HG03342 (cell line): ENCODE data around the gene CTF1.
A peak's percentile ranks its signal among the peaks of the same experiment; 100 is the strongest.
"Not testable (repeated sequence)": the region's sequence is repeated elsewhere in the genome, so short reads cannot be mapped to it uniquely, and the experiment has no call there.

ENCODE experiments used
- ATAC-seq: cut with Tn5 transposase; IDR thresholded peaks from one replicate; pipeline ENCODE4 v1.9.1; 2021; ENCODE audit warnings: mild to moderate bottlenecking, moderate library complexity; ENCODE audit not compliant: unreplicated experiment

CTF1 gene

DNA sequence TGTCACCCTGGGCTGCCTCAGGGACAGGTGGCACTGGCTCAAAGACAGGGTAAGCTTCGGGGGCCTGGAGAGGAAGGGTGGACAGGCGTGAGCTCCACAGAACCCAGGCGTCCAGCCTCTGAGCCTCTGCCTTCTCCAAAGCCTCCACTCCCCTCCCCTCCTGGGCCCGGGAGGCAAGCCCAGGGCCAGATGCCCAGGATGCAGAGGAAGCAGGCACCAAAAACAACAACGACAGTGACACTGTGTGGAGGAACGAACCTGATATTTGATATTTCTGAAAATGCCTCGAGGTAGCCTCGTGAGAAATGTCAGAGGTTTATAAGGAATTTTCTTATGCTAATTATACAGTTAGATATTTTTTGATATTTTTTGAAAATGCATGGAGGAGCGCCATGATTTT, 8.5 kb upstream of the CTF1 start:
- no peak for ATAC-seq

DNA sequence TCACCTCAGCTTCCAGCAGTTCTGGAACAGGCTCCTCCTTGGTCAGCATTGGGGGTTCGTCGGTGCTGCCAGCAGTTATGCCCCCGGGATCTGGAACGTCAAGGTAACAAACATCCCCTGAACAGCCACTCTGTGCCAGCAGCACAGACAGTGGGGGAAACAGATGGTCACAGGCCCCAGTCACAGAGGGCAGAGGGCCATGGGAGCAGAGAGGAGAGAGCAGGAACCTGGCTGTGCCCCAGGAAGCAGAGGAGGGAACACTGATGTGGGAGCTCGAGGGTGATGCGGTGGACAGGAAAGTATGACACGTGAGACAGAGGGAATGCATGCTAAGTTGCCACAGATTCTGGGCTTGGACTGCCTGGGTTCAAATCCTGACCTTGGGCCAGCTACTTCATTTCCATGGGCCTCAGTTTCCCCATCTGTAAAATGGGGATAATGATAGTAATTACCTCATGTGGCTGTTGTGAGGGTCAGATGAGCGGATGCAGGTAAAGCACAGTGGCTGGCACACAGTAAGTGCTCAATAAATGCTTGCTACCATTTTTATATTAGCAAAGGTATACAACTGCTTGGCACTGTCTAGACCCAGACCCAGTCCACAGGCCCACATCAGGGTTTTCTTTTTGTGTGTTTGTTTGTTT, 7.4 kb upstream of the CTF1 start:
- no peak for ATAC-seq

DNA sequence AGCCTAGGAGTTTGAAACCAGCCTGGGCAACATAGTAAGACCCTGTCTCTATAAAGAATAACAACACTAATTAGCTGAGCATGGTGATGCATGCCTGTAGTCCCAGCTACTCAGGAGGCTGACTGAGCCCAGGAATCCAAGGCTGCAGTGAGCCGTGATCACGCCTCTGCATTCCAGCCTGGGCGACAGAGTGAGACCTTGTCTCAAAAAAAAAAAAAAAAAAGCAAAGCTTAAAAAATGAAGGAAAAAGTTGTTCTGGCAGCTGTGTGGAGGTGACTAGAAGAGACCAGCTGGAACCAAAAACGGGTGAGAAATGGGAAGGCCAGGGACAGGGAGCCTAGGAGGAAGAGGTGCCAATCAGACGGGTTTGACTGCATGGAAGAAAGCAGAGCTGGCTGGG, 6.7 kb upstream of the CTF1 start:
- no peak for ATAC-seq

DNA sequence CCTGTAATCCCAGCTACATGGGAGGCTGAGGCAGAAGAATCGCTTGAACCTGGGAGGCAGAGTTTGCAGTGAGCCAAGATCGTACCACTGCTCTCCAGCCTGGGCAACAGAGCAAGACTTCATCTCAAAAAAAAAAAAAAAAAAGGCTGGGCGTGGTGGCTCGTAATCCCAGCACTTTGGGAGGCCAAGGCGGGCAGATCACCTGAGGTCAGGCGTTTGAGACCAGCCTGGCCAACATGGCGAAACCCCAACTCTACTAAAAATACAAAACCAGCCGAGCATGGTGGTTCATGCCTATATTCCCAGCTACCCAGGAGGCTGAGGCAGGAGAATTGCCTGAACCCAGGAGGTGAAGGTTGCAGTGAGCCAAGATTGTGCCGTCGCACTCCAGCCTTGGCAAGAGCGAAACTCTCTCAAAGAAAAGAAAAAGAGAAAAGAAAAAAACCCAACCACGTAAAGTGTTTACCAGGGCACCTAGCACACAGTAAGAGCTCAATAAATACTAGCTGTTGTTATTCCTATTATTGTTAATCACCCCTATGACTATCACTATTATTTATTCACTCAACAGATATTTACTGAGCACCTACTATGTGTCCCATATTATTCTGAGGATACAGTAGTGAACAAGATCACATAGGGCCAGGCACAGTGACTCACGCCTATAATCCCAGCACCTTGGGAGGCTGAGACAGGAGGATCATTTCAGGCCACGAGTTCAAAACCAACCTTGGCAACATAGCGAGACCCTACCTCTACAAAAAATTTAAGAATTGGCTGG, 5.2 kb upstream of the CTF1 start:
- ATAC-seq = not testable (repeated sequence)

DNA sequence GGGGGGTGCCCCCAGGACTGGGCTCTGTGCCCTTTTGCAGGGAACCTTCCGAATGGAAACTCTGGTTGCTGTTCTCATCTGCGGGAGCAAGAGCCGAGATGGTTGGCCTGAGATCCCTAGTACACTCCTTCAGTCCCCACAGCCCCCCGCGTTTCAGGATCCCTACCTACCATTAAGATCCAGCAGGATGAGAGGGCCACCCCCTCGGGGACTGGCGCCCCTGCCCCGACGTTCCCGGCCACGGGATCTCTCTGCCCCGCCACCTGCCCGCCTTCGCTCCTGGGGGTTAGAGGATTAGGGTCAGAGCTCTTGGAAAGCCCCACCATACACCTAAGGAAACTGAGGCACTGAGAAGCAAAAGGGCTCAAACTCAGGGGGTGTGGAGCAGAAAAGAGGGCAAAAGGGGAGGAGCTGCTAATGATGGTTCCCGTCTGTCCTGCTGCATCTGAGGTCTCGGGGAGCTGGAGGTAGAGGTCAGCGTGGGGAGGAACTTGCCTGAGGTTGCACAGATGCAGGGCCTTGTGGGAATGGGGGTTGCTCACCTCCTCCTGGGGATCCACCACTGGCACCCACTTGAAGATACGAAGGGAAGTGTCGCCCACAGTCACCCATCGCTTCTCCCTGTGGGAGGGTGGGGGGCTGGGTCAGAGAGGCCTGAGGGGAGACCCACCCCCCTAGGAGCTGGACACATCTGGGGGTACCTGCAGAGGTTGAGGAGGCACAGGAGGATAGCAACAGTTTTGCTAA, 3.6 kb upstream of the CTF1 start:
- ATAC-seq = no peak

DNA sequence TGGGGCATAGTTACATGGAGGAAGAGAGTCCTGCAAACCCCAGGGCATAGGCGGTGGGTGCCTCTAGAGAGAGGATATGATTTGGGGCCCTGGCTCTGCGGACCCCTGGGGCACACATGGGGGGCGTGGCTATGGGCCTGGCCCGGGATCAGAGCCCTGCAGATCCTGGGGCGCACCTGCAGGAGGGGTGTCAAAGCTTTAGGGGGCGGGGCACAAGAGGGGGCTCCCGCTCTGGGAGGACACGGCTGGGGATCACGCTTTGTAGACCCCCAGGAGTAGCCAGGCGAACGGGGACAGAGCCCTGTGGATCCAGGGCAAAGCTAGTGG, 3.0 kb upstream of the CTF1 start:
- ATAC-seq = no peak

DNA sequence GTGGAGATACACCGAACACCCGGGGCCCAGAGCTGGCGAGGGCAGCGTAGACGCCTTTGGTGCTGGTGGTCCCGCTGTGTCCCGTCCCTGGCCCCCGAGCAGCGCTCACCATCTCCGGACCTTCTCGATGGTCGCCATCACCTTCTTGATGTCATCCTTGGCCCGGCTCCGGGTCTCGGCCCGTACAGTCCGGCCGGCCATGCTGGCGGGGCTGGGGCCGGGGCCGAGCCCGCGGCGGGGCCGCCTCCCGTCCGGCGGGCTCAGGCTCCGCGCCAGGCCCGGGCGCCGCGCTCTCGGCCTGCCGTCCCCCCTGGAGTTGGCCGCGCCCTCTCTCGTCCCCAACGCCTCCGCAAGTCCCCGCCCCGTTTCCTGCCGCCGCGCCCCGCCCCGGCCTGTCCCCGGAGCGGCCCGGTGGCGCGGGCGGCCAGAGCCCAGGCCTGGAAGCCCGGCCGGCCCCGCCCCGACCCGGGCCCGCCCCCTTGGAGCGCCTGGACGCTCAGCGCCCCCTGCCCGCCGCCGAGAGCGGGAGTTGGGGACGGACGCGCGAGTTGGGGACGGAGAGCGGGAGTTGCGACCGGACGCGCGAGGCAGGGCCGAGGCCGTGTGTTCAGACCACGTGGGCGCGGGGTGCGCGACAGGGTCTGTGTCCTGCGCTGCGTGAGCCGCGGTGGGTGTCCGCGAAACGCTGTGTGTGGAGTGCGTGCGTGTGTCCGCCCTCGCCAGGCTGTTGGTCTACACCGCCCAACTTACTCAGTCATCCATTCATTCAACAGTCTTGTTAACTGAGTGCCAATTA, 2.5 kb upstream of the CTF1 start, which contains the start of gene BCL7C:
Gene BCL7C, minus strand, starts transcription at position 334 of the 796 bp plus-strand sequence. Its CDS starts 133 bp downstream, at position 201.
- ATAC-seq = peak; percentile 58

DNA sequence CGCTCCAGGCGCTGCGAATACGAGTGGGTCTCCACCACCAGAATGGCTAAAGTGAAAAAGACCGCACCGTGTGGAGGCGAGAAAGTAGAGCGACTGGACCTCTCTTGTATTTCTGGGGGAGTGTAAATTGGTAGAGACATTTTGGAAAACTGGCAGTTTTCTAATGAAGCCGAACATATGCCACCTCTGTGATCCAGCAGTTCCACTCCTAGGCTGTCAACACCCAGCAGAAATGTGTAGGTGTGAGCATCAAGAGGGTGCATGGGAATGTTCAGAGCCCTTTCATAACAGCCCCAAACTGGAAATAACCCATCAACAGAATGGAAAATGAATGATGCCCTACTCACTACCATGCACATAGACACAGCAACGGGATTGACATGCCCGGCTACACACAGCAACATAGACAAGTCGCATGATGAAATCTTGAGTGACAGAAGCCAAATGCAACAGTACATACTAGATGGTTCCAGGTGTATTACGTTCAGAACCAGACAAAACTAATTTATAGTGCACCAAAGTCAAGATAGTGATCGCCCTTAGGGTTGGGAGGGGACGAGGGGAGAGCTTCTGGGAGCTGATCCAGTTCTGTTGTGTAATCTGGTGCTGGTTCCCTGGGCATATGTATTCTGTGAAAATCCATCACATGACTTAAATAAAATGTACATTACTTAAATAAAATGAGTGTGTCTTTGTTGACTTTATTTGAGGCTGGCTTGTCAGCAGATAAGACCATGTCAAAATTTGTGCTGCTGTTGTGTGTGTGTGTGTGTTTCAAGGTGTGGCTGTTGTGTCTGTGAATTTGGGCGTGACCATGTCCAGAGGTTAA, 1.7 kb upstream of the CTF1 start:
- no peak for ATAC-seq

DNA sequence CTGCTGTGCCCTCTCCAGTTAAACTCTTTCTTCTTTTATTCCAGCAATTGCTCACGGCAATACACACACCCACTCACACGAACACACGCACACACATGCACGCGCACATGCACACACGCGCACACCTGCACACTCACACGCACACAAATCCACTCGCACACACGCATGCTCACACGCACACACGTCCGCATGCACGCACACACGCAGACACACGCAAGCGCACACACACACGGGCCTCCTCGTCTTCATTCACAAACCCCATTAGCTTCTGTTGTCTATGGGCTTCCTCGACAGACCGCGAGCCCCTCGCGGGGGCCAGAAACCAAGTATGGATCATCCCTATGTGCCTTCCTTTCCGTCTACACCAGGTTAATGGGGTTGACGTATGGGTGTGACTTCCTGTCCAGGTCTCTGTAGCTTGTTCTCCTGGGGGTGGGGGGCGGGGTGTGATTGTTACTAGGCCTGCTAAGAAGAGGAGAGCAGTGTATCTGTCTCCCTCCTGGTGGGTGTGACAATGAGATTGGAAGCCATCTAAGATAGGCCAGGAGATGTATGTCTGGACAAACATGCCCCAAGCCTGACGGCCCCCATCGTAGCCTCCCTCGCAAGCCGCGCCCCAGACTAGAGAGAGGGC, 670 bp upstream of the CTF1 start:
- ATAC-seq = no peak

DNA sequence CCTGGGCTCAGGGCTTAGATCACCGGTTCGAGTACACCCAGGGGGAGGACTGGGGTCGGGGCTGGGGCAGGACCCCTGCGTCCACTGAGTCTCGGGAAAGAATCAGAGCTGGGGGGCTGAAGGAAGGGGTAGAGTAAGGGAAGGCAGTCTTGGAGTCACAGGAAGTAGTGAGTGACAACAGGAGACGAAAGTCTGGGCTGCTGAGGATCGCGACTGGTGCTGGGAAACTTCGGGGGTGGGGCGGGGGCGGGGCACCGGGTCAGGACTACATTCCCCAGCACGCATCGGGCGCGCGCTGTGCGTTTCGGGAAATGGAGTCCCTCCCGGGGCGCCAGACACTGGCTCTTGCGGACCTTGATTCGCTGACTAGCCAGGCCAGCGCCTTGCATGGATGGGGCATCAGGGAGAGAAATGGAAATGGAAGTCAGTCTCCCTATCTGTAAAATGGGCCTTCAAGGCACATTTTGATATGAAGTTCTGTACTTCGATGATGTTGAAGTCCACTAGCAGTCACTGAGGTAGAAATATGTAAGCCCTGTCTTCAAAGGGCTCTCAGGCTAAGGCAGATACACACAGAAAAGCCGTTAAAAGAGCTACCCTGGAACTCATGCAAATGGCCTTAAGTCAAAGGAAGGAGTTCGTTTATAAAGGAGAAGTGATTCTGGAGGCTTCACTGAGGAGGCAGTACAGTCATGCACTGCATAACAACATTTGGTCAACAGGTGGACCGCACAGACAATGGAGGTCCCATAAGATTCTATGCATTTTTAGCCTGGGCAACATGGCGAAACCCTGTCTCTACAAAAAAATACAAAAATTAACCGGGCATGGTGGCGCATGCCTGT, 697 bp downstream of the CTF1 start:
- ATAC-seq = peak; percentile 43

DNA sequence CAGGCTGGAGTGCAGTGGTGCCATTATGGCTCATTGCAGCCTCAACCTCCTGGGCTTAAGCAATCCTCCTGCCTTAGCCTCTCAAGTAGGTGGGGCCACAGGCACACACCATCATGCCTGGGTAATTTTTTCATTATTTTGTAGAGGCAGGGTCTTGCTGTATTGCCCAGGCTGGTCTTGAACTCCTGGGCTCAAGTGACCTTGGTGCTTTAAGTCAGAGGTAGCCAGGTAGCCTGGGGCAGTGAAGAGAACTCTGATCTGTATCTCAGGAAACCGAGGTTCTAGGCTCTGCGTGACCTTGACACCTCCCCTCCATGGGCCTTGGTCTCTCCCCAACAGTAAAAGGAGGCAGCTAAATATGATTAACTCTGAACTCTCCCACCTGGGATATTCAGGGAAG, 3.4 kb downstream of the CTF1 start:
- no peak for ATAC-seq

DNA sequence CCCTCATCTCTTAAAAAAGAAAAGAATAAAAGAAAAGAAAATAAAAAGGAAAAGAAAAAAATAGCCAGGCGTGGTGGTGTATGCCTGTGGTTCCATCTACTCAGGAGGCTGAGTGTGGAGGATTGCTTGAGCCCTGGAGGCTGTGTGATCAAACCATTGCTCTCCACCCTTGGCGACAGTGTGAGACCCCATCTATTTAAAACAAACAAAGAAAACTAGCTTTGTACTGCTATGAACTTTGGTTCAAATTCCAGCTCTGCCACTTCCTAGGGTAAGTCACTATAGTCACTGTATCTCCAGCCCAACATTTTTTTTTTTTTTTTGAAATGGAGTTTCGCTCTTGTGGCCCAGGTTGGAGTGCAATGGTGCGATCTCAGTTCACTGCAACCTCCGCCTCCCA, 4.2 kb downstream of the CTF1 start:
- no peak for ATAC-seq

DNA sequence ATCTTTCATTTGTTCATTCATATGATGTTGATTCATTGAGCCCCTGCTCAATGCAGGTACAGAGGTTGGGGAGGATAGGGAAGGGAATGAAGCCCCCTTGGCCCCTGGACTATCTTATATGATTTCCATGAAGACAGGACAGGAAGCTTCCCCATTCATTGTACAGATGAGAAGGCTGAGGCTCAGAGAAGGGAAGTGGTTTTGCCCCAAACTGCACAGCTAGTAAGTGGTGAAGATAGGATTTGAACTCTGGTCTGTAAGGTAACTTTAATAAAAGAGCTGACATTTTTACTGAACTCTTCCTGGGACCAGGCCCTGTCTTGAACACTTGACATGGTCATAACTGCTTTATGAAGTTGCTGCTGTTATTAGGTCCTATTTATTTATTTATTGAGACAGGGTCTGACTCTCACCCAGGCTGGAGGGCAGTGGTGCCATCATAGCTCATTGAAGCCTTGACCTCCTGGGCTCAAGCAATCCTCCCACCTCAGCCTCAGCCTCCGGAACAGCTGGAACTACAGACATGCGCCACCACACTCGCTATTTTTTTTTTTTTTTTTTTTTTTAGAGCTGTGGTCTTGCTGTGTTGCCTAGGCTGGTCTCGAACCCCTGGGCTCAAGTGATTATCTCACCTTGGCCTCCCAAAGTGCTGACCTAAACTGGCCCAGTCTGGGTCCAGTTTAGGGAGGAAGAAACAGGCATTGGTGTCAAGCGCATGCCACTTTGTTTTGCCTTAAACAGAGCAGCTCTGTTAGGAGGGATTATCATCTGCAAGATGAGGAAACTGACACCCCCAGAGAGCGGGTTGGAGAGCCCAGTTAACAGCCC, 5.0 kb downstream of the CTF1 start:
- no peak for ATAC-seq

DNA sequence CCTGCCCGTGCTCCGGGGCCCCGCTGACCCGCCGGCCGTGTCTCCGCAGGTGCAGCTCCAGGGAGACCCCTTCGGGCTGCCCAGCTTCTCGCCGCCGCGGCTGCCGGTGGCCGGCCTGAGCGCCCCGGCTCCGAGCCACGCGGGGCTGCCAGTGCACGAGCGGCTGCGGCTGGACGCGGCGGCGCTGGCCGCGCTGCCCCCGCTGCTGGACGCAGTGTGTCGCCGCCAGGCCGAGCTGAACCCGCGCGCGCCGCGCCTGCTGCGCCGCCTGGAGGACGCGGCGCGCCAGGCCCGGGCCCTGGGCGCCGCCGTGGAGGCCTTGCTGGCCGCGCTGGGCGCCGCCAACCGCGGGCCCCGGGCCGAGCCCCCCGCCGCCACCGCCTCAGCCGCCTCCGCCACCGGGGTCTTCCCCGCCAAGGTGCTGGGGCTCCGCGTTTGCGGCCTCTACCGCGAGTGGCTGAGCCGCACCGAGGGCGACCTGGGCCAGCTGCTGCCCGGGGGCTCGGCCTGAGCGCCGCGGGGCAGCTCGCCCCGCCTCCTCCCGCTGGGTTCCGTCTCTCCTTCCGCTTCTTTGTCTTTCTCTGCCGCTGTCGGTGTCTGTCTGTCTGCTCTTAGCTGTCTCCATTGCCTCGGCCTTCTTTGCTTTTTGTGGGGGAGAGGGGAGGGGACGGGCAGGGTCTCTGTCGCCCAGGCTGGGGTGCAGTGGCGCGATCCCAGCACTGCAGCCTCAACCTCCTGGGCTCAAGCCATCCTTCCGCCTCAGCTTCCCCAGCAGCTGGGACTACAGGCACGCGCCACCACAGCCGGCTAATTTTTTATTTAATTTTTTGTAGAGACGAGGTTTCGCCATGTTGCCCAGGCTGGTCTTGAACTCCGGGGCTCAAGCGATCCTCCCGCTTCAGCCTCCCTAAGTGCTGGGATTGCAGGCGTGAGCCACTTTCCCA, 5.9 kb downstream of the CTF1 start:
- no peak for ATAC-seq

DNA sequence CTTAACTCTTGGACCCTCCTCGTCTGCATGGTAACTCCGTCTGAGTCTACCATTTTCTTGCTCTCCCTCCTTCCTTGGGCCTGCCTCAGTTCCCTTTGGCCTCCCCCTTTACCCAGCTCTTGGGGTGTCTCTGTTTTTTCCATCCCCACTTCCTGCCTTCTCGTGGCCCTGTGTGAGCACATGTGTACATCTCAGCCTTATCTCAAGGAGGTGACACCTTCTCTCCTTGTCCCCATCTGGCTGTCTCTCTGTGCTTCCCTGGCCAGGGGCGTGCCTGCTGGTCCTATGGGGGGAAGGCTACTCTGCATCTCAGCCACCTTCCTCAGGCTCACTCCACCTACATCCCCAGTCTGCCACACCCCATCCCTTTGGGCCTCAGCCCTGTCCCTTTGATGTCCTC, 6.6 kb downstream of the CTF1 start:
- ATAC-seq = no peak

DNA sequence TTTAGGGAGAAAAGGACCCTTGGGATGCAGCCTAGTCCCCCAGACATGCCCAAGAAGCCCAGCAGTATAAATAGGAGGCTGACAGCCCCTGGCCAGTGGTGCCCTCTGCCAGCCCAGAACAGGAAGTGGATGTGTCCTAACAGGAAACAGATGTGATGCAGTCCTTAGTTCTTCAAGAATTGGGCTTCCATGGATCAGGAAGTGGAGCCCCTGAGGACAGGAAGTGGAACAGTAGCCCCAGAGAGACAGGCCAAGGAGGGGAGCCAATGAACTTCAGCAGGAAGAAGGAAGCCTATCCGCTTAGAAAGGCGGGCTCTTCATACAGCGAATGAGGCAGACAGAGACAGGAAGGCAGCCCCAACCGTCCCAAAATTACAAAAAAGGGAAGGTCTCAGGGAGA, 7.2 kb downstream of the CTF1 start:
- ATAC-seq = no peak
